Esophagus muscularis mucosa (tissue), 4 donors: ENCODE results near the gene CDK4. TPM values are rescaled to one million over a fixed set of nuclear protein-coding genes. Genes with fewer than 3 reads are reported as not detected.
"Not testable (repeated sequence)": the region's sequence is repeated elsewhere in the genome, so short reads cannot be mapped to it uniquely, and the experiment has no call there.

ENCODE experiments used
- DNase-seq: peaks from one replicate; pipeline ENCODE4 v3.0.0-alpha.2; 2017; ENCODE audit errors: extremely low spot score
- H3K27ac ChIP-seq, 4 donors: fragments of 200-600 bp; sonication (generic); replicated peaks in 1 of 4; 1 replicate in 3 of 4; 2 replicates in 1 of 4; pipeline ENCODE4 v1.5.1; 2016 to 2019; ENCODE audit warnings: mild to moderate bottlenecking in 1 of 4
- H3K27me3 ChIP-seq, 4 donors: fragments of 200-600 bp; sonication (generic); one replicate each; pipeline versions ENCODE4 v1.5.1 to v1.6.0; 2016 to 2019
- H3K36me3 ChIP-seq, 4 donors: fragments of 200-600 bp; sonication (generic); one replicate each; pipeline ENCODE4 v1.5.1; 2016 to 2019
- H3K4me1 ChIP-seq, 4 donors: fragments of 200-600 bp; sonication (generic); one replicate each; pipeline ENCODE4 v1.5.1; 2016 to 2019
- H3K4me3 ChIP-seq, 4 donors: fragments of 200-600 bp; sonication (generic); 1 replicate in 2 of 4; 2 replicates in 2 of 4; pipeline ENCODE4 v1.5.1; 2016 to 2019; ENCODE audit warnings: mild to moderate bottlenecking in 4 of 4, moderate library complexity in 1 of 4
- H3K9me3 ChIP-seq, 4 donors: fragments of 200-600 bp; sonication (generic); 1 replicate in 3 of 4; 2 replicates in 1 of 4; pipeline ENCODE4 v1.5.1; 2016 to 2019
- EP300 ChIP-seq: sonication (generic); formaldehyde crosslinking; IDR thresholded peaks from one replicate; pipeline ENCODE4 v1.6.1; 2017; ENCODE audit warnings: antibody characterized with exemption
- POLR2A ChIP-seq: fragments of 450-650 bp; IDR thresholded peaks from one replicate; pipeline ENCODE4 v1.6.1; 2017; ENCODE audit warnings: antibody characterized with exemption, moderate library complexity, mild to moderate bottlenecking, low read depth
- POLR2AphosphoS5 ChIP-seq, 2 donors: sonication (generic); formaldehyde crosslinking; IDR thresholded peaks; one replicate each; pipeline ENCODE4 v1.6.1; 2017; ENCODE audit warnings: antibody characterized with exemption in 2 of 2
- WGBS: methylation state at CpG from one replicate; pipeline ENCODE4 v1.1.5; 2018; 5-methylcytosine and 5-hydroxymethylcytosine counted together
- intact Hi-C: fragments of 100-400 bp; cut with DNase I; formaldehyde crosslinking; loops from one replicate; pipeline ENCODE4 v1.15.1; 2023
- total RNA-seq, 4 donors: library from RNA; depleted of rRNA; stranded (reverse); fragments of >200 nt; gene quantifications; one replicate each; pipeline versions ENCODE4 v1.1.0 to v1.2.1, GENCODE V29; 2016
- TF ChIP-seq, protein P1 (sequence below), 3 experiments: fragments of 200-600 bp in 2 of 3; fragments of 450-650 bp in 1 of 3; sonication (generic) in 2 of 3; IDR thresholded peaks; one replicate each; pipeline ENCODE4 v1.5.1; 2017 to 2019; ENCODE audit warnings: antibody characterized with exemption in 3 of 3, mild to moderate bottlenecking in 2 of 3, moderate library complexity in 1 of 3

Gene CDK4
- total RNA-seq, 4 donors from 2014 or later = 43.6 to 85.7 (median 71.3) TPM

DNA sequence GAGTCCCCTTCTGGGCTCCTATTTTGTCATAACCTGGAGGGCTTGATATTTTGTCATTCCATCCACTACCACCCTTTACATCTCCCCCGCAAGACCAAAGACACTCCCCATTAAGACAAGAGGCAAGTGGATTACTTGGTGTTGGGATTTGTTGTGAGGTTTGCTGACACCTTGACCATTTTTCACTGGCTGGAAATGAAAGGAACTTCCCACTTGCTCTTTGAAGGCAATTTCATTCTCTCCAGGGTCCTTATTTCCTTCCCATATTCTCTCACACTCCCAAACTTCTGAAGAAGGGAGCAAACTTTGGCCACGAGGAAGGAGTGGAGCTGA lies 28.5 kb downstream of the CDK4 start:
- Histone ChIP-seq H3K9me3 (no peaks in the 10 kb centered on the region), H3K27ac (no peak overlapping the region), H3K4me3 (no peak overlapping the region), H3K27me3 (peaks cover 6 to 43% (median 13%) of the 10 kb centered on the region in 4 donors), H3K4me1 (peaks cover 14 to 25% (median 21%) of the 10 kb centered on the region in 4 donors), H3K36me3 (peaks cover 24 to 35% (median 35%) of the 10 kb centered on the region in 4 donors)
- TF ChIP-seq POLR2A = no peak
- no peak for TF ChIP-seq POLR2AphosphoS5 (IDR thresholded peaks at IDR 0.05)
- TF ChIP-seq, protein P1, sequence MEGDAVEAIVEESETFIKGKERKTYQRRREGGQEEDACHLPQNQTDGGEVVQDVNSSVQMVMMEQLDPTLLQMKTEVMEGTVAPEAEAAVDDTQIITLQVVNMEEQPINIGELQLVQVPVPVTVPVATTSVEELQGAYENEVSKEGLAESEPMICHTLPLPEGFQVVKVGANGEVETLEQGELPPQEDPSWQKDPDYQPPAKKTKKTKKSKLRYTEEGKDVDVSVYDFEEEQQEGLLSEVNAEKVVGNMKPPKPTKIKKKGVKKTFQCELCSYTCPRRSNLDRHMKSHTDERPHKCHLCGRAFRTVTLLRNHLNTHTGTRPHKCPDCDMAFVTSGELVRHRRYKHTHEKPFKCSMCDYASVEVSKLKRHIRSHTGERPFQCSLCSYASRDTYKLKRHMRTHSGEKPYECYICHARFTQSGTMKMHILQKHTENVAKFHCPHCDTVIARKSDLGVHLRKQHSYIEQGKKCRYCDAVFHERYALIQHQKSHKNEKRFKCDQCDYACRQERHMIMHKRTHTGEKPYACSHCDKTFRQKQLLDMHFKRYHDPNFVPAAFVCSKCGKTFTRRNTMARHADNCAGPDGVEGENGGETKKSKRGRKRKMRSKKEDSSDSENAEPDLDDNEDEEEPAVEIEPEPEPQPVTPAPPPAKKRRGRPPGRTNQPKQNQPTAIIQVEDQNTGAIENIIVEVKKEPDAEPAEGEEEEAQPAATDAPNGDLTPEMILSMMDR (IDR thresholded peaks at IDR 0.05) = no peak
- TF ChIP-seq EP300 = no peak
- intact Hi-C loops = no loop called here
- 66% methylated on average over 2 of the region's 2 CpGs for WGBS
- peak; percentile 84 for DNase-seq

GRCh38 chr12:57722716-57723629 lies 29.1 kb downstream of the CDK4 start:
- WGBS = 61% methylated on average over 11 of the region's 11 CpGs
- DNase-seq = peak; percentile 77
- intact Hi-C loops = no loop called here
- Histone ChIP-seq H3K4me3 (no peak overlapping the region), H3K9me3 (no peaks in the 10 kb centered on the region), H3K4me1 (peaks cover 14 to 25% (median 21%) of the 10 kb centered on the region in 4 donors), H3K27me3 (peaks cover 6 to 37% (median 13%) of the 10 kb centered on the region in 4 donors), H3K27ac (no peak overlapping the region), H3K36me3 (peaks cover 30 to 42% (median 41%) of the 10 kb centered on the region in 4 donors)
- TF ChIP-seq POLR2A = no peak
- no peak for TF ChIP-seq POLR2AphosphoS5 (IDR thresholded peaks at IDR 0.05)
- TF ChIP-seq, protein P1 (IDR thresholded peaks at IDR 0.05) = no peak
- TF ChIP-seq EP300 = no peak

- peak; percentile 77 for DNase-seq
- WGBS = 97% methylated on average over 16 of the region's 16 CpGs
- Histone ChIP-seq H3K36me3 (peaks cover 37 to 51% (median 50%) of the 10 kb centered on the region in 4 donors), H3K27me3 (peaks cover 5 to 28% (median 8%) of the 10 kb centered on the region in 4 donors), H3K4me1 (peaks cover 11 to 17% (median 16%) of the 10 kb centered on the region in 4 donors)
- H3K4me3 ChIP-seq, H3K27ac ChIP-seq, H3K9me3 ChIP-seq, intact Hi-C loops: not testable (repeated sequence)
Observed at GRCh38 chr12:57721846-57722608, 30.1 kb downstream of the CDK4 start.

GRCh38 chr12:57720606-57721595 lies 31.2 kb downstream of the CDK4 start:
- TF ChIP-seq, protein P1 (IDR thresholded peaks at IDR 0.05) = no peak
- TF ChIP-seq POLR2A (no peak), EP300 (no peak), POLR2AphosphoS5 (IDR thresholded peaks at IDR 0.05) (no peak)
- H3K36me3 ChIP-seq = peaks cover 47 to 62% (median 61%) of the 10 kb centered on the region in 4 donors
- H3K27me3 ChIP-seq = peaks cover 0 to 16% (median 5%) of the 10 kb centered on the region in 4 donors
- H3K4me3 ChIP-seq = no peak overlapping the region
- H3K9me3 ChIP-seq = no peaks in the 10 kb centered on the region
- no peak overlapping the region for H3K27ac ChIP-seq
- peaks cover 1 to 6% (median 5%) of the 10 kb centered on the region in 4 donors for H3K4me1 ChIP-seq
- WGBS = 74% methylated on average over 11 of the region's 11 CpGs
- peak; percentile 87 for DNase-seq
- intact Hi-C loops = no loop called here
